Measurements from ENCODE around the gene FAM227A.

DNA sequence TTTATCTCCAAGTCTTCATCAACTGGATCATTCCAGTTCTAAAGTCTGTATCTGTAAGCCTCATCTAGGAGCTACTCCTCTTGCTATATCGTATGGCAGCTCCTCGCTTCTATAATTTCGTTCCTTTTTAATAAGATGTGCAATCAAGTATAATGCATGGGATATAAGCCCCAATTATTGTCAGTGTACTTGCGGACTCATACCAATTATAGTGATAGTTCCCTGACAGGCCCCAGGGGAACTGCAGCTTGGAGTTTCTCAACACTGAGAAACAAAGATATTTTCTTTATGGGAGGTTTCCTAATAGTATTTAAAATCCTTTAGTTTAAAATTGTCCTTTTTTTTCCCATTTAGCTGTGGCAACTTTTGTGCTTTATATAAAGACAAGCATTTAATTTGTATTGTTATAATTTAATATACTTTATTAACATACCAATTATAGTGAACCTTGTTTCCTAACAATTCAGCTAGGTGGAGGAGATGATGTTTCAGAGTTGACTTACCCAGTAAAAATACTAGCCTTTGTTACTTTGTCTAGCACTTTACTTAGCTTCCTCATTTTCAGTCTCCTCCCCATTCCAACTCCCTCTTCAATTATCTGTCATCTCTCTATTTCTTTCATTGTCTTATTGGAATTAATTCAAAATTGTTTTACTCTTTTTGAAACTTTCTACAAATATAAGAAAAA, 124.8 kb downstream of the FAM227A start:
- TF ChIP-seq, protein P1, sequence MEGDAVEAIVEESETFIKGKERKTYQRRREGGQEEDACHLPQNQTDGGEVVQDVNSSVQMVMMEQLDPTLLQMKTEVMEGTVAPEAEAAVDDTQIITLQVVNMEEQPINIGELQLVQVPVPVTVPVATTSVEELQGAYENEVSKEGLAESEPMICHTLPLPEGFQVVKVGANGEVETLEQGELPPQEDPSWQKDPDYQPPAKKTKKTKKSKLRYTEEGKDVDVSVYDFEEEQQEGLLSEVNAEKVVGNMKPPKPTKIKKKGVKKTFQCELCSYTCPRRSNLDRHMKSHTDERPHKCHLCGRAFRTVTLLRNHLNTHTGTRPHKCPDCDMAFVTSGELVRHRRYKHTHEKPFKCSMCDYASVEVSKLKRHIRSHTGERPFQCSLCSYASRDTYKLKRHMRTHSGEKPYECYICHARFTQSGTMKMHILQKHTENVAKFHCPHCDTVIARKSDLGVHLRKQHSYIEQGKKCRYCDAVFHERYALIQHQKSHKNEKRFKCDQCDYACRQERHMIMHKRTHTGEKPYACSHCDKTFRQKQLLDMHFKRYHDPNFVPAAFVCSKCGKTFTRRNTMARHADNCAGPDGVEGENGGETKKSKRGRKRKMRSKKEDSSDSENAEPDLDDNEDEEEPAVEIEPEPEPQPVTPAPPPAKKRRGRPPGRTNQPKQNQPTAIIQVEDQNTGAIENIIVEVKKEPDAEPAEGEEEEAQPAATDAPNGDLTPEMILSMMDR (conservative IDR thresholded peaks at IDR 0.05), result no peak
- TF ChIP-seq ZFX (IDR thresholded peaks at IDR 0.05), result no peak

Data from C4-2B (cell line).